ENCODE results near the gene TUBB4A.

GRCh38 chr19:6528544-6529121 lies 26.5 kb upstream of the TUBB4A start:
- TF ChIP-seq CTCF (IDR thresholded peaks at IDR 0.05) = no peak
- no peak for TF ChIP-seq POLR2A (IDR thresholded peaks at IDR 0.05)

Measured in heart left ventricle (tissue), 13 donors.